NCI-H2227 (cell line): ENCODE measurements around the gene BCL3.
"Not testable (repeated sequence)": the region's sequence is repeated elsewhere in the genome, so short reads cannot be mapped to it uniquely, and the experiment has no call there.

Experiments
- DNase-seq: peaks from one replicate; lab custom pipeline; 2025; ENCODE audit not compliant: unreplicated experiment; lab: John Stamatoyannopoulos, UW

Gene BCL3

GRCh38 chr19:44748426-44749254 is at the start of gene BCL3:
BCL3 (plus strand) TSS chr19:44748708; CDS start chr19:44748791, 83 bp downstream.
- DNase-seq: no peak

- DNase-seq: no peak
Observed at GRCh38 chr19:44700547-44700946, 48.0 kb upstream of the BCL3 start.

- no peak for DNase-seq
Observed at GRCh38 chr19:44701228-44701627, 47.3 kb upstream of the BCL3 start.

GRCh38 chr19:44702551-44703176 is 45.8 kb upstream of the BCL3 start:
- no peak for DNase-seq

GRCh38 chr19:44703336-44704078 is 45.0 kb upstream of the BCL3 start:
- no peak for DNase-seq

- DNase-seq: no peak
Observed at GRCh38 chr19:44704982-44705381, 43.5 kb upstream of the BCL3 start.

GRCh38 chr19:44705502-44706010 is 43.0 kb upstream of the BCL3 start:
- DNase-seq: no peak

GRCh38 chr19:44706506-44707236 is 41.8 kb upstream of the BCL3 start:
- DNase-seq: no peak

- DNase-seq: no peak
Observed at GRCh38 chr19:44707794-44708193, 40.7 kb upstream of the BCL3 start.

GRCh38 chr19:44708940-44709339 is 39.6 kb upstream of the BCL3 start:
- DNase-seq: no peak

- not testable (repeated sequence) for DNase-seq
Observed at GRCh38 chr19:44709434-44710266, 38.9 kb upstream of the BCL3 start.

GRCh38 chr19:44710483-44710882 is 38.0 kb upstream of the BCL3 start:
- no peak for DNase-seq

GRCh38 chr19:44712864-44713515 is 35.5 kb upstream of the BCL3 start:
- DNase-seq: peak; percentile 7

- no peak for DNase-seq
Observed at GRCh38 chr19:44714597-44715169, 33.8 kb upstream of the BCL3 start.

- DNase-seq: no peak
Observed at GRCh38 chr19:44717603-44718002, 30.9 kb upstream of the BCL3 start.

- DNase-seq: peak; percentile 30
Observed at GRCh38 chr19:44718441-44719261, 29.9 kb upstream of the BCL3 start.

GRCh38 chr19:44719262-44719701 is 29.2 kb upstream of the BCL3 start:
- no peak for DNase-seq

GRCh38 chr19:44720396-44720795 is 28.1 kb upstream of the BCL3 start:
- DNase-seq: not testable (repeated sequence)
